Adrenal gland (tissue), 12 donors: ENCODE results near the gene ST3GAL3. TPM values are rescaled to one million over a fixed set of nuclear protein-coding genes. Genes with fewer than 3 reads are reported as not detected.

Experiments
- DNase-seq, 7 donors: peaks; one replicate each; pipeline ENCODE4 v3.0.0-alpha.2; 2019 to 2020
- H3K27ac ChIP-seq, 5 donors: fragments of 200-600 bp; sonication (generic) in 4 of 5; 1 replicate in 3 of 5; 2 replicates in 2 of 5; pipeline versions ENCODE4 v1.5.1 to v1.8.0; 2016 to 2020; ENCODE audit warnings: mild to moderate bottlenecking in 1 of 5
- H3K27me3 ChIP-seq: fragments of 200-600 bp; 2 replicates; pipeline ENCODE4 v1.8.0; 2021
- H3K36me3 ChIP-seq, 2 donors: fragments of 200-600 bp; replicated peaks in 1 of 2; 1 replicate in 1 of 2; 2 replicates in 1 of 2; pipeline versions ENCODE4 v1.5.1 to v1.8.0; 2018 to 2022
- H3K4me1 ChIP-seq, 2 donors: fragments of 200-600 bp; replicated peaks in 1 of 2; 1 replicate in 1 of 2; 2 replicates in 1 of 2; pipeline versions ENCODE4 v1.5.1 to v1.8.0; 2018 to 2021
- H3K4me3 ChIP-seq, 4 donors: fragments of 200-600 bp; sonication (generic) in 3 of 4; one replicate each; pipeline ENCODE4 v1.5.1; 2016 to 2018
- H3K9me3 ChIP-seq, 3 donors: fragments of 200-600 bp; sonication (generic) in 1 of 3; replicated peaks in 1 of 3; 1 replicate in 2 of 3; 2 replicates in 1 of 3; pipeline versions ENCODE4 v1.5.1 to v1.8.0; 2016 to 2021
- CTCF ChIP-seq, 6 experiments: fragments of 450-650 bp in 4 of 6; fragments of 200-600 bp in 2 of 6; sonication (generic) in 1 of 6; IDR thresholded peaks; 1 replicate in 5 of 6; 2 replicates in 1 of 6; pipeline versions ENCODE4 v1.5.1 to v1.8.0; 2016 to 2021; ENCODE audit warnings: antibody characterized with exemption in 6 of 6, mild to moderate bottlenecking in 2 of 6, moderate library complexity in 1 of 6
- POLR2A ChIP-seq, 2 donors: fragments of 450-650 bp; IDR thresholded peaks; one replicate each; pipeline ENCODE4 v1.6.1; 2017; ENCODE audit warnings: antibody characterized with exemption in 2 of 2, mild to moderate bottlenecking in 2 of 2, moderate library complexity in 1 of 2
- WGBS, 4 donors: extraction: QIAGEN DNeasy Blood & Tissue Kit in 2 of 4; methylation state at CpG; one replicate each; pipeline versions ENCODE4 v1.1.5 to v1.1.7; 2013 to 2017; 5-methylcytosine and 5-hydroxymethylcytosine counted together
- intact Hi-C, 2 donors: fragments of 100-400 bp; cut with DNase I; formaldehyde crosslinking; loops; one replicate each; pipeline versions ENCODE4 v1.14.1 to v1.15.0; 2022 to 2023
- polyA plus RNA-seq, 3 donors: library from polyadenylated mRNA; stranded (reverse); fragments of 200-250 nt in 2 of 3; fragments of 350-450 nt in 1 of 3; fragmentation: Illumina TruSeq in 1 of 3; extraction: RNeasy Lipid Tissue Mini Kit (QIAGEN cat#74804) in 1 of 3; gene quantifications; one replicate each; pipeline ENCODE4 v1.2.3, GENCODE V29; 2013 to 2014
- total RNA-seq, 9 donors: library from RNA; depleted of rRNA in 4 of 9; stranded (reverse); fragments of >200 nt in 4 of 9; fragments of 120-200 nt in 1 of 9; fragmentation: NEBNext Ultra II Directional in 1 of 9; extraction: Animal tissue kit (Norgen Biotek cat#: 25700) in 1 of 9; gene quantifications; one replicate each; pipeline versions ENCODE4 v1.1.0 to v1.2.4, GENCODE V29; 2013 to 2023
- donor health status: healthy with polysubstance abuse.
- donor health status: Bipolar disorder and iron deficiency.
- donor health status: DM: yes; HTN: yes; CAD: no.
- donor health status: DM: no; HTN: no; CAD: no.
- donor health status: DM: no; HTN: no; CAD: no.
- donor health status: DM: yes; HTN: yes; CAD: no.

The ST3GAL3 gene
- total and polyA plus RNA-seq, 12 donors: 15.6 to 47.5 (median 27.7) TPM

GRCh38 chr1:43856188-43856587, 148.9 kb downstream of the ST3GAL3 start:
- Histone ChIP-seq H3K4me3 (no peak overlapping the region), H3K36me3 (no peaks in the 10 kb centered on the region), H3K9me3 (no peaks in the 10 kb centered on the region), H3K4me1 (peaks cover 0 to 15% of the 10 kb centered on the region in 2 donors), H3K27ac (no peak overlapping the region), H3K27me3 (no peaks in the 10 kb centered on the region)
- no peak for DNase-seq
- intact Hi-C loops: no loop called here
- 91 to 95% (median 95%) methylated on average over 5 of the region's 5 CpGs for WGBS, 4 donors
- TF ChIP-seq CTCF (IDR thresholded peaks at IDR 0.05) (no peak), POLR2A (IDR thresholded peaks at IDR 0.05) (no peak)

- Histone ChIP-seq H3K4me1 (peaks cover 0 to 21% of the 10 kb centered on the region in 2 donors), H3K27me3 (no peaks in the 10 kb centered on the region), H3K36me3 (no peaks in the 10 kb centered on the region), H3K27ac (no peak overlapping the region), H3K9me3 (no peaks in the 10 kb centered on the region), H3K4me3 (no peak overlapping the region)
- intact Hi-C loops: no loop called here
- TF ChIP-seq CTCF (IDR thresholded peaks at IDR 0.05) (no peak), POLR2A (IDR thresholded peaks at IDR 0.05) (no peak)
- no peak for DNase-seq
Observed at GRCh38 chr1:43857163-43857562, 149.8 kb downstream of the ST3GAL3 start.

DNA sequence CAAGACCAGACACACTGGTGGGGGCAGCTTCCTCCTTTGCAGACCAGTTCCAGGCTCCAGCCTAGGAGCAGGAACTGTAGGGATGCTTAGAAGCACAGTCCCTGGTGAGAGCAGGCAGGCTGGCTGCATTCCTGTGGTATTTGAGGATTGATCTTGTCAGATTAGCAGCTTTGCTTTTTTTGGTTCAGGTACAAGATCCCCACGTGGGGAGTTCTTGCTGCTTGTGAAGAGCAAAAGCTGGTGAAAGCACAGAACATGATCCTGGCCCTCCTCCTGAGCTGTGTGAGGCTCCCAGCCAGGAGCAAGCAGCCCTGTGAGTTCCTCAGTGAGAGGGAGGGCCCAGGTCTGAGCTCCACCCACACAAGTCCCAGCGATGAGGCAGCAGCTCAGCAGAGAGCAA, 151.0 kb downstream of the ST3GAL3 start:
- 28 to 80% (median 35%) methylated on average over 1 to 2 of the region's 2 CpGs for WGBS, 4 donors
- TF ChIP-seq CTCF (IDR thresholded peaks at IDR 0.05) (no peak), POLR2A (IDR thresholded peaks at IDR 0.05) (no peak)
- peak; percentile 47 to 79 (median 76) for DNase-seq
- Histone ChIP-seq H3K9me3 (no peaks in the 10 kb centered on the region), H3K27me3 (no peaks in the 10 kb centered on the region), H3K27ac (peak overlapping the region in 1 of 5 donors; percentile 16), H3K36me3 (no peaks in the 10 kb centered on the region), H3K4me3 (no peak overlapping the region), H3K4me1 (peaks cover 0 to 15% of the 10 kb centered on the region in 2 donors)
- intact Hi-C loops: no loop called here

- Histone ChIP-seq H3K4me1 (peaks cover 6 to 24% of the 10 kb centered on the region in 2 donors), H3K4me3 (no peak overlapping the region), H3K36me3 (no peaks in the 10 kb centered on the region), H3K27ac (peak overlapping the region in 2 of 5 donors; percentile 44 to 66), H3K9me3 (no peaks in the 10 kb centered on the region), H3K27me3 (no peaks in the 10 kb centered on the region)
- peak in 4 of 7 donors; percentile 23 to 53 (median 42) for DNase-seq
- TF ChIP-seq POLR2A (IDR thresholded peaks at IDR 0.05): no peak
- TF ChIP-seq CTCF (IDR thresholded peaks at IDR 0.05): no peak
- WGBS, 4 donors: 38 to 43% (median 41%) methylated on average over 3 of the region's 3 CpGs
- intact Hi-C loops: no loop called here
Observed at GRCh38 chr1:43861337-43861736, 154.0 kb downstream of the ST3GAL3 start.
